Kasumi-1 (cell line): Measurements from ENCODE around the gene TMSB4Y.

Experiments
- DNase-seq, 2 experiments: peaks; one replicate each; lab custom pipeline; 2025; lab: John Stamatoyannopoulos, UW

Gene TMSB4Y

DNA sequence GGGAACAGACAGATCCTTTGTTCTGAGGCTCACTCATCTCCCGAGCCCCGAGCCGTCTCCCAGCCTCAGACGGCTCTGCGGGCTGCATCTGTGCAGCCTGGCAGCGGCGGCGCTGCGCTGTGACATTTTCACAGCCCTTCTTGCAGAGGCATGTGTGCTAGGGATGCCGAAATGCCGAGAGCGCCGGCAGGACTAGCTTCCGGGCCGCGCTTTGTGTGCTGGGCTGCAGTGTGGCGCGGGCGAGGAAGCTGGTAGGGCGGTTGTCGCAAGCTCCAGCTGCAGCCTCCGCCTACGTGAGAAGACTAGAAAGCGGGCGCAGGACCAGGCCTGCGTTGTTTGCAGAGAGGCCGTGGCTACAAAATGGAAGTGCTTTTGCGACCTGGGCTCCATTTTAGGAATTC, at the start of gene TMSB4Y:
TMSB4Y (plus strand) TSS at position 332 of the 401 bp plus-strand sequence.
- no peak for DNase-seq

DNA sequence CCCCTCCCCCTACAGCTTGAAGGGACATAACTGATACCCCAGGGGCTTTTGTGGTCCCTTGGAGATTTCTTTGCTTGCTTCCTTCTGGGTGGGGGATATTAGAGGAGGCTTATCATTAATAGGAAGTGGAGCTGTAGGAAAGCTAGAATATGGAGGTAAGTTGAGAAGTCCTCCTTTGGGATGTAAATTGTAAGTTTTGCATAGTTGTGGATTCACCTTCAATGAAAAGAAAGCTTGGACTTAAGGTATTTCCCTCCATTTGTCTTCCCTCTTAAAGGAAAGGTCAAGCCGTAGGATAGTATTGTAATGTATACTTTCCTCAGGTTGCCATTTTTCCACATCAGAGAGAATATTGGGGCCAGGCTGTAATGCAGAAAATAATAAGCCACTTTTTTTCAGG, 39.5 kb upstream of the TMSB4Y start:
- DNase-seq: no peak

DNA sequence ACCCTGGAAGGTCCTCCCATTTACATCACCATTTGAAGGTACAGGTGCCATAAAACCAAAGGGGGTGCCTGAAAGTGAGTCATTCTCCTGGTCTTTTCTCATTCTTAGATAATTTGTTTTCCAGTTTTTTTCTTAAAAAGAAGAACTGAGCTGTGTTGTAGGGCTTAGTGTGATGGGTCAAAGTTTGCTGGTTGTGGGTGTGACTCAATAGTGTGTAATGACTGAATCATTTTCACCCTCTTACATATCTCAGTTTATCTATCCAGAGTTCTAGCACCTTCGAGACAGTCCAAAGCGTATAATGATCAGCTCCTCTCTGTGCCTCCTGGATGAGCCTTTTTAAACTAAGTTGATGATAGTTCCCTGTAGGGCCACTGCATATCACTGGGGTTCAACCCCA, 32.6 kb upstream of the TMSB4Y start:
- no peak for DNase-seq

DNA sequence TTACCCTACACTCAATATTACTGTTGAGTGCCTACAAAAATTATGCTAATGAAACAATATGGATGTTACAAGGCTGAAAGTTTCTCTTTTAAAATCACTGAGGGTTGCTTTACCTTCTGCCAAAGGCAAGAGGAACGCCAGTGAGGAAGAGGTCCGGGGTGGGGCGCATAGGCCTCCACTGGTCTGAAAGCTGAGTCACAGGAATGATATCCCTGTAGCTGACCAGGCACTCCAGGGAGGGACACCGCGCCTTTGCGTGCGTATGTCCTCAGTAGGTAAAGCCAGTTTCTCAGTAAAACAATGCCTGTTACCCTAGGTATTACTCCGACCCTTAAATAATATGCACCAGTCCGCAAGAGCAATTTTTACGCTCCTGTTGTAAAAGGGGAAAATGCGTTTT, 1.4 kb upstream of the TMSB4Y start:
- DNase-seq: no peak

DNA sequence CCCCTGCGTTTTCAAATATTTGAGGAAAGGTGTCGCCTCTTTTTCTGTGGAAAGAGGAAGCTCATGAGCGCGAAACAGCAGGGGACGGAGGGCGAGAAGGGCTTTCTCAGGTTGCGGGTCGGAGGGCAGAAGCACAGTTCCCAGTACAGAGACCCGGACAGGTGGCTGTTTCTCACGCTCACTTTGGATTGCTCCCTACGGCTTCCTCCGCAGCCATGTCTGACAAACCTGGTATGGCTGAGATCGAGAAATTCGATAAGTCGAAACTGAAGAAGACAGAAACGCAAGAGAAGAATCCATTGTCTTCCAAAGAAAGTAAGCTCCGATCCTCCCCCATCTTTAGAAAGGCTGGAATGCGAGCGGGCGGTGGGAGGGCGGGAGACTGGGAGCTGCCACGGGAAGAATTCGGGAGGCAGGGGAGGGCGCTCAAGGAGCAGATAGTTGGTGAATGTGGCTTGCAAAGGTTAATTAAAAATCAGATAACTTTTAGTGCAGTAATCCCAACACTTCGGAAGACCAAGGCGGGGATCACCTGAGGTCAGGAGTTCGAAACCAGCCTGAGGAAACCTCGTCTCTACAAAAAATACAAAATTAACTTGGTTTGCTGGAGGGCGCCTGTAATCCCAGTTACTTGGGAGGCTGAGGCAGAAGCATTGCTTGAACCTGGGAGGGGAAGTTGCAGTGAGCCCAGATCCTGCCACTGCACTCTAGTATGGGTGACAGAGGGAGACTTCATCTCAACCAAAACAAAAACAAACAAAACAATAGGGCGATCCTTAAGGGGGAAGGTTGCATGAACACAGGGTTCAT, 627 bp downstream of the TMSB4Y start:
- DNase-seq: no peak

DNA sequence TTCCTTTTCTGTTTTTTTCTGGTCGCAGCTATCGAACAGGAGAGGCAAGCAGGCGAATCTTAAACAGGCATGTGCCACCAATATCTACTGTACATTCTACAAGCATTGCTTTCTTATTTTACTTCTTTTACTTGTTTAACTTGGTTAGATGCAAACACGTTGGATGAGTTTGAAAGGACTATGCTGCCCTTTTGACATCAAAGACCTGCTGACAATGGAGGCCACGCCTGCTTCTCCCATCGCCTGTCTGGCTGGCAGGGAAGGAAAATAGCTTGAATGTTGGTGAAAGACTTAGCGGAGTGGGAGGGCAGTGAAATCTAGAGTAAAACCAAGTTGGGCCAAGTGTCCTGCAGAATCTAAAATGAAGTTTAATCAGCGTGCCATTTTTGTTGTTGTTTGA, 1.5 kb downstream of the TMSB4Y start:
- DNase-seq: no peak

DNA sequence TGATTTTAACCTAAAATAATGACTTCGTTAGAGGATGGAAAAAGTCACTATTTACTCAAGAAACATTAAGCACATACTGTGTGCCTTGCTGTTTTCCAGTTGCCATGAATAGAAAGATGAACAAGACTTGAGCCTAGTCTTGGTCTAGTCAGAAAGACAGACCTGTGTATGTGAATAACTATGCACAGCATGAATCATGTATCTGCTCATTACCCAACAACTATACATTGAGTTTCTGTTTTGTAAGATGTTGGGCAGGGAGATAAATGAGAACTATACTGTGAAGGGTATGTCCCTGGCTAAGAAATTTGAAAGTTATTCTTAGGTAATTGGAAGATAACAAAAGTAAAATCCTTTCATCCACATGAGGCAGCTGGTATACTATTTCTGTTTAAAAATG, 4.3 kb downstream of the TMSB4Y start:
- DNase-seq: no peak

DNA sequence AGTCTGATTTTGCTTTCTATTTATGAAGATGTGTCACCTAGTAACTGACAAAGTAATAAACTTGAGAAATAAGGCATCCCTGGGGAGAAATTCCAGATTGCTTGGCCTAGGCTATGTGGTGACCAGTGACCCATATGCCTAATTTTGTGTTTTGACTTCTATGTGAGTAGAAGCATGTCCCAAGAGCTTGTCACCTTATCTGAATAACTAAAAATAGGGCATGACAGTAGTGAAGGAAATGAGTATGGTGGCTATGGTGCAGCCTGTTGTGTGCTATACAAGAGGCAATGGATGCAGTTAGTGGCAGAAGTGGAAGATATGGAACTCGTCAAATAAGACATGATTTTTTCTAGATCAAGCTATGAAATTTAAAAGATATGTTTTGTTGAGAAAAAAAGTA, 15.3 kb downstream of the TMSB4Y start:
- DNase-seq: no peak

DNA sequence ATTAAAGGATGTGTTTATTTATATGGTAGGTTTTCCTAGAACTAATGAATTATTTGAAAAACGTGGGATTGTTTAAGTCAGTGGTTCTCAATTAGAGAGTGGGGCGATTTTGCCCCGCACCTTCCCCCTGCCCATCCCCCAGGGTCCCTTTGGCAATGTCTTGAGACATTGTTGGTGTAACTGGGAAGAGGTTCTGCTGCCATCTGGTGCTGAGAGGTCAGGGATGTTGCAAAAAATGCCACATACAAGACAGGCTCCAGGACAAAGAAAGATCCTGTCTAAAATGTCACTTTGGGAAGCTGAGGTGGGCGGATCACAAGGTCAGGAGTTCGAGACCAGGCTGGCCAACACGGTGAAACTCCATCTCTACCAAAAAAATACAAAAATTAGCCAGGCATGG, 25.8 kb downstream of the TMSB4Y start:
- no peak for DNase-seq

DNA sequence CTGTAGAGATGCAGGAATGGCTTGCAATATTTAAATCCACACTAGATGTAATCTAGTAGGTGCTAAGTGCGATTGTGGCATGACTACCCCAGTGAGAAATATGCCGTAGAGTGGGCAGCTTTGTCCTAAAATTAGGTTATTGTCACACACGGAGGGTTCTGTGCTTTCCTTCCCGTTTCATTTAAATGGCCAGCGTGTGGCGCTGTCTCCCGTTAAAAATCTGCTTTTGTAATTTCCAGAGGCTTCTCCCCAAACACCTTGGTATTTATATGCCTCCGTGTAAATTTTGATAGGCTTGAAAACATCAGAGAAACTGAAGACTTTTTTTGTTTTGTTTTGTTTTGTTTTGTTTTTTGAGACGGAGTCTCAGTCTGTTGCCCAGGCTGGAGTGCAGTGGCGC, 34.9 kb downstream of the TMSB4Y start:
- no peak for DNase-seq

DNA sequence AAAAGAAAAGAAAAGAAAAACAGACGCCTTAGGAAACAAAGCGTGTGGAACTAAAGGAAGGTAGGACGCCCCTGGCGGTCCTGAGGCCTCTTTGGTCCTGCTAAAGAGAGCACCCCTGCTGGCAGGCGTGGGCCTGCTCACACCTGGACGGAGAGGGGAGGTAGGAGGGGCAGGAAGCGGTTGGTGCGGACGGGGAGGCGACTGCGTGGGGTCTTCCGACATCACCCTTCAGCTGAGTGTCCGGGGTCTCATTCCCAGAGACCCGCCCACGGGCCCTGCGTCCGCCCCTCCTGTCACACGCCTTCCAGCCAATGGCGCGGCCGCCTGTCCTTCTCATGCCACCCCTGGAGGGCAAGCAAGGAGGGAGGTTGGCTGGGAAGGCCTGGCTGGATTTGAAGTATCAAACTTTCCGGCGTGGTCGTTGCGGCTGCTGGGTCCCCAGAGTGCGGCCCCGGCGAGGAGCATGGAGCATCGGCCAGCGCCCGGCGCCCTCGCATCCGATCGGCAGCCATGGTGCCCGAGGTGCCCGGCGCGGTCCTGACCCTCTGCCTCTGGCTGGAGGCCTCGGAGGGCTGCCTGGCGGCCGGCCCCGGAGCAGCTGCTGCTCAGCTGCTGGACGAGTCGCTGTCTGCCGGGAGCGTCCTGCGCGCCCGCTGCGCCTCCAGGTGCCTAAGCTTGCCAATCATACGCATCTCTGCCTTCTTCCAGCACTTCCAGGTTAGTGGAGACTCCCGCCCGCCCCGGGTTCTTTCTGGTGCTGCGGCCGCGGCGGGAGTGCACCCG, 47.8 kb downstream of the TMSB4Y start:
- no peak for DNase-seq

DNA sequence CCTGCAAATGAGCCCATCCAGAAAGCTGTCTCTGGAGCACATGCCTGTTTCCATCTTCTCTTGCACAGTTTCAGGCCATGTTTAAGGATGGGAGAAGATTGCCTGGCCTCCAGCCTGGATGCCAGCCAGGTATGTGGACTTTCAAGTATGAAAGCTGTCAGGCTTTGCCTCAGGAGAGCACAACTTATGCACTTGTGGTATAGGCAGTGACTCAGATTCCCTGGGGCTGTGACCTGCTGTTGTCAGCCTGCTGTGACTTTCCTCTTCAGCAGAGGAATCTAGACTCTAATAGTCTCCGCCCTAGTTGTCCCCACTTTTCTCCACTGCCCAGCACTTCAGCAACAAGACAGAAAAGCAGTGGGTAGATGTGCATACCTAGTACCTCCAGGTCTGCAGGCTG, 51.0 kb downstream of the TMSB4Y start:
- DNase-seq: no peak
